Retinal pigment epithelial cell (primary cell): ENCODE data around the gene GPR12.

Experiments used
- DNase-seq: peaks from one replicate; pipeline ENCODE4 v3.0.0-alpha.2; 2010; ENCODE audit warnings: low read depth
- H3K4me3 ChIP-seq: 2 replicates; pipeline ENCODE4 v1.5.1; 2011; ENCODE audit warnings: mild to moderate bottlenecking, low read length, control low read depth, moderate library complexity
- CTCF ChIP-seq: conservative IDR thresholded peaks from 2 replicates; pipeline ENCODE4 v1.5.1; 2011; ENCODE audit warnings: low read depth, low read length, control low read depth, inconsistent platforms

GPR12 gene

GRCh38 chr13:26706381-26706780, 54.2 kb downstream of the GPR12 start:
- no peak overlapping the region for H3K4me3 ChIP-seq
- no peak for TF ChIP-seq CTCF
- no peak for DNase-seq

GRCh38 chr13:26705536-26705935, 55.0 kb downstream of the GPR12 start:
- DNase-seq: no peak
- TF ChIP-seq CTCF: no peak
- H3K4me3 ChIP-seq: no peak overlapping the region
